HG03439 (cell line): ENCODE results near the gene TCEAL9.
"Not testable (repeated sequence)": the region's sequence is repeated elsewhere in the genome, so short reads cannot be mapped to it uniquely, and the experiment has no call there.

ENCODE experiments used
- ATAC-seq: cut with Tn5 transposase; IDR thresholded peaks from one replicate; pipeline ENCODE4 v1.9.1; 2021; ENCODE audit warnings: mild to moderate bottlenecking, moderate library complexity; ENCODE audit not compliant: unreplicated experiment

Gene TCEAL9

GRCh38 chrX:103372886-103373285, 16.6 kb downstream of the TCEAL9 start:
- no peak for ATAC-seq

GRCh38 chrX:103373581-103373980, 17.3 kb downstream of the TCEAL9 start:
- ATAC-seq: no peak

- no peak for ATAC-seq
Observed at GRCh38 chrX:103376118-103376978, 20.0 kb downstream of the TCEAL9 start, which contains the start of gene BEX3. BEX3 (plus strand) TSS chrX:103376538; CDS start chrX:103377522, 984 bp downstream.

GRCh38 chrX:103376979-103377324, 20.6 kb downstream of the TCEAL9 start:
- no peak for ATAC-seq

- ATAC-seq: no peak
Observed at GRCh38 chrX:103378990-103379389, 22.7 kb downstream of the TCEAL9 start.

DNA sequence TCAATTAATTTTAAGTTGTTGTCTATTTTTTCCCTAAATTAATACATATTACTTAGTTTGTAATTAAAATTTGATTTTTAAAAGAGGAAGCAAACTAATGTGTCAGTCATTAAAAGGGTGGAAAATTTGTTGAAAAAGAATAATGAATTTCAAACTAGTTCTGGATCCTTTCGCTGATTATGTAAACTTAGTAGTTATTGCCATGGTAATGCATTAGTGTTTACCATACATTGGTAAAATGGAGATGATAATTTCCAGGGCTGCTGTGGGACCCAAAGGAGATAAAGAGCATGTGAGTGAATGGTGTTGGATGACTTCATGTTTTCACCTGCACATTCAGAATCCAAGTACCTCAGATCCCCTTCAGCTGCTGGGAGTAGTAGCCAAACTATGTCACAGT, 26.6 kb downstream of the TCEAL9 start:
- no peak for ATAC-seq

DNA sequence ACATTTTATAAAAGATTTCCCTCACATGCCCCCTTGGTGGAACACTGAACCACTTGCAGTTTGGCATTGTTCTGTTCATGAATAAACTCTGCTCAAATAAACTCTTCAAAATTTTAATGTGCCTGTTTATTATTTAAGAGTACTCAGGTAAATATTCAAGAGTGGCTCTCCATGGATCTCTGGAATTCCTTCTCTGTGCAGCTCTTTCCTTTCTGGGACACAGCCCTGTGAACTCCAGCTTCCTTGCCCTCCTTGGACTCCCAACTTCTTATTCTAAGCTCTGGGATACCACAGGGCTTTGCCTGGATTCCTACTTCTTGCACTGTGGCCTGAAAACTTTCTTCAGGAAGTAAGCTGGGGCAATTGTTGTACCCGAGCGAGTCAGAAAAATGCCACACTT, 28.4 kb downstream of the TCEAL9 start:
- ATAC-seq: no peak

DNA sequence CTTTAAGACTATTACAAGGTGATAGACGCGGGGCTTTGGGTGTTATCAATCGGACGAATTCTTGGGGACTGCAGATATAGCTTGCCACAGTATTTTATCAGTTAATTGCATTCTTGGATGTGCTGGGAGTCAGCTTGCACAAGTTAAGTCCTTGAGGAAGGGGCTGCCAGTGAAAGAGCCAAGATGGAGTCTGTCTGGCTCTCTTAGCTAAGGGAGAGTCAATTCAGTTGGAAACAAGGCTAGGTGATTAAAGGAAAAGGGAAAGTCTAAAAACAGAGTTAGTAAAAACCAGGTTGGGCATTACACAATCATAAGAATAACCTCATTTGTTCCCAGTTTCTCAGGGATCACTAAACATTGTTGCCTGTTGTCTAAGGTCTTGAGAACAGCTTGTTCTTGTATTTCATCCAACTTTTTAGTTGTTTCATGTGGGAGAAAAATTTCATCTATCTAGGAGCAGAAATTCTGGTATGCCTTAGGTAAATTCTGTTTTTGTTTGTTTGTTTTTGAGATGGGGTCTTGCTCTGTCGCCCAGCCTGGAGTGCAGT, 29.1 kb downstream of the TCEAL9 start:
- ATAC-seq: not testable (repeated sequence)

DNA sequence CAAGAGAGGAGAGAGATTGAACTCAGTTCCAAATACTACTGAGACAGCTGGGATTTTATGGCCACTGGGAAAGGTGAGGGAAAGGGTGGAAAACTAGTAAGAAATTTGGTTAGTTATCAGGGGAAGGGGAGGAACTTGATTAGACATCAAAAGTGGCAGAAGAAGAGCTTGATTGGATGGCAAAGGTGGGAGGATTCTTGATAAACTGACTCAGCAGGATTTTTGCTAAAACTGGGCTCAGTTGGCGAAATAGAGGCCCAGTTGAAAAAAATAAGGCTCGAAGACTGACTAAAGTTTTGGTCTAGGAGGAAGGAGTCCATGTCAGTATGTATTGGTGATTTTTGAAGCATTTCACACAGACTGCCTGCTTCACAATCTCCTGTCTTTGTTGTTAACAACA, 30.0 kb downstream of the TCEAL9 start:
- no peak for ATAC-seq

GRCh38 chrX:103393487-103393886, 37.2 kb downstream of the TCEAL9 start:
- no peak for ATAC-seq

DNA sequence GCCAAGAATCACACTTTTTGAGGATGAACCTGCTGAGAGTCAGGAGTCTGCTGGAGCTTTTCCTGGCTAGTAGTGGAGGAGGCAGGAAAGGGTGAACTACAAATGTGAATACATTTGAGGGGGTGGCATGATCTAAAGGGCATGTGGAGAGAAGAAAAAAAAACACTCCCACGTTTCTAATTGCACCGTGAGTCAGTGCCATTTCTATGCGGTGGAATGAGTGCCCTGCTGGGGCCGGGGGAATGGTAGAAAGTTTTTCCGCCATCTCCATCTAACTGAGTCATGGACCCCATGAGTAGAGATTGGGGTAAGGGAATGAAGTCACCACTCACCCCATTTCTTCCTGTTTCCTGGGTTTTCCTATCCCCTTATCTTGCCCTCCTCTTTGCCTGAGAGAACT, 39.9 kb downstream of the TCEAL9 start:
- no peak for ATAC-seq

DNA sequence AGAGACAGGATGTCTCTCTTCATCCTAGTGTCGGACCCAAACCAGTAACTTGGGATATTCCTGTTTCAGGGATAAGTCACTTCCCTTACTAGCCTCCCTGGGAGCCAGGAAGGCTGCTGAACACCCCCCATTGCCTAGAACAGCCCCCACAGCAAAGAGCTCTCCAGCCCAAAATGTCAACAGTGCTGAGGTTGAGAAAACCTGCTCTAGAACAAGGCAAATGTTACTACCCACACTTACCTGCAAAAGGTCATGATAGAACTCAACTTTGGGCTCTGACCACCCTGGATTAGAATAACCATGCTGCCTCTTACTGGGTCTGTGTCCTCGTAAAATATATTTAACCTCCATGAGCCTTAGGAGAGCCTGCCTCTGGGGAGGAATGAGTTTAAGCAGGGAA, 40.4 kb downstream of the TCEAL9 start:
- ATAC-seq: no peak

GRCh38 chrX:103397707-103398106, 41.4 kb downstream of the TCEAL9 start:
- ATAC-seq: no peak

GRCh38 chrX:103398421-103398864, 42.1 kb downstream of the TCEAL9 start:
- ATAC-seq: no peak

GRCh38 chrX:103399744-103400143, 43.4 kb downstream of the TCEAL9 start:
- no peak for ATAC-seq

- no peak for ATAC-seq
Observed at GRCh38 chrX:103400931-103401330, 44.6 kb downstream of the TCEAL9 start.

- peak; percentile 98 for ATAC-seq
Observed at GRCh38 chrX:103404231-103405008, 48.1 kb downstream of the TCEAL9 start.

- no peak for ATAC-seq
Observed at GRCh38 chrX:103405009-103405333, 48.7 kb downstream of the TCEAL9 start.

- ATAC-seq: no peak
Observed at GRCh38 chrX:103406256-103406655, 50.0 kb downstream of the TCEAL9 start.

- ATAC-seq: no peak
Observed at GRCh38 chrX:103407776-103408175, 51.5 kb downstream of the TCEAL9 start.
